NCI-H524 (cell line): ENCODE measurements around the gene FANK1.

ENCODE experiments used
- DNase-seq, 2 experiments: peaks; one replicate each; lab custom pipeline; 2025; lab: John Stamatoyannopoulos, UW

The FANK1 gene

GRCh38 chr10:125985557-125986240 is 89.3 kb downstream of the FANK1 start:
- DNase-seq = no peak

GRCh38 chr10:125989791-125990190 is 93.4 kb downstream of the FANK1 start:
- no peak for DNase-seq

- DNase-seq = no peak
Observed at GRCh38 chr10:125990974-125991373, 94.6 kb downstream of the FANK1 start.

- no peak for DNase-seq
Observed at GRCh38 chr10:125991392-125991791, 95.0 kb downstream of the FANK1 start.

GRCh38 chr10:125992254-125992653 is 95.9 kb downstream of the FANK1 start:
- no peak for DNase-seq

GRCh38 chr10:125994601-125995000 is 98.2 kb downstream of the FANK1 start:
- no peak for DNase-seq

- DNase-seq = no peak
Observed at GRCh38 chr10:125995726-125996304, 99.5 kb downstream of the FANK1 start.

GRCh38 chr10:125997586-125997985 is 101.2 kb downstream of the FANK1 start:
- no peak for DNase-seq

GRCh38 chr10:125999694-126000093 is 103.3 kb downstream of the FANK1 start:
- DNase-seq = no peak

GRCh38 chr10:126001576-126001975 is 105.2 kb downstream of the FANK1 start:
- no peak for DNase-seq

- no peak for DNase-seq
Observed at GRCh38 chr10:126004752-126005151, 108.4 kb downstream of the FANK1 start.

- no peak for DNase-seq
Observed at GRCh38 chr10:126006264-126006663, 109.9 kb downstream of the FANK1 start.

GRCh38 chr10:126006906-126007305 is 110.5 kb downstream of the FANK1 start:
- no peak for DNase-seq

GRCh38 chr10:126009650-126010049 is 113.3 kb downstream of the FANK1 start:
- DNase-seq = no peak

- no peak for DNase-seq
Observed at GRCh38 chr10:126011995-126012394, 115.6 kb downstream of the FANK1 start.

GRCh38 chr10:126012485-126012884 is 116.1 kb downstream of the FANK1 start:
- no peak for DNase-seq

GRCh38 chr10:126013489-126014281 is 117.3 kb downstream of the FANK1 start:
- DNase-seq = no peak

- DNase-seq = no peak
Observed at GRCh38 chr10:126014309-126014708, 117.9 kb downstream of the FANK1 start.

GRCh38 chr10:126015413-126015812 is 119.0 kb downstream of the FANK1 start:
- DNase-seq = no peak

GRCh38 chr10:126016156-126016805 is 119.9 kb downstream of the FANK1 start:
- DNase-seq = no peak

- no peak for DNase-seq
Observed at GRCh38 chr10:126016882-126017281, 120.5 kb downstream of the FANK1 start.

- no peak for DNase-seq
Observed at GRCh38 chr10:126017961-126018560, 121.7 kb downstream of the FANK1 start.
